GM19099 (cell line): Measurements from ENCODE around the gene STYXL1.

Source experiments
- POLR2A ChIP-seq: IDR thresholded peaks from 3 replicates; pipeline ENCODE4 v1.6.1; 2011; ENCODE audit warnings: low read depth; ENCODE audit not compliant: insufficient read length; ENCODE audit errors: extremely low read depth

The STYXL1 gene

GRCh38 chr7:75989500-75990388, 58.1 kb downstream of the STYXL1 start:
- no peak for TF ChIP-seq POLR2A

- no peak for TF ChIP-seq POLR2A
Measured at GRCh38 chr7:75988568-75989499, 59.0 kb downstream of the STYXL1 start.

GRCh38 chr7:75987805-75988567, 59.8 kb downstream of the STYXL1 start:
- TF ChIP-seq POLR2A, result no peak

- no peak for TF ChIP-seq POLR2A
Measured at GRCh38 chr7:75987026-75987804, 60.6 kb downstream of the STYXL1 start.

- no peak for TF ChIP-seq POLR2A
Measured at GRCh38 chr7:75986147-75986781, 61.5 kb downstream of the STYXL1 start.

GRCh38 chr7:75985518-75986146, 62.2 kb downstream of the STYXL1 start:
- no peak for TF ChIP-seq POLR2A

- TF ChIP-seq POLR2A, result no peak
Measured at GRCh38 chr7:75985009-75985517, 62.7 kb downstream of the STYXL1 start.

- no peak for TF ChIP-seq POLR2A
Measured at GRCh38 chr7:75984130-75985008, 63.4 kb downstream of the STYXL1 start.

- TF ChIP-seq POLR2A, result no peak
Measured at GRCh38 chr7:75983471-75984129, 64.2 kb downstream of the STYXL1 start.

- no peak for TF ChIP-seq POLR2A
Measured at GRCh38 chr7:75982306-75983064, 65.3 kb downstream of the STYXL1 start.
